Brain microvascular endothelial cell (primary cell): ENCODE measurements around the gene CLDN7.

Source experiments
- DNase-seq: peaks from one replicate; pipeline ENCODE4 v3.0.0-alpha.2; 2020
- H3K27ac ChIP-seq: fragments of 250-450 bp; sonication (Bioruptor Pico); 2 replicates; pipeline ENCODE4 v1.5.1; 2020; ENCODE audit warnings: mild to moderate bottlenecking, moderate library complexity
- H3K27me3 ChIP-seq: fragments of 250-450 bp; sonication (Bioruptor Pico); replicated peaks from 2 replicates; pipeline ENCODE4 v1.5.1; 2020; ENCODE audit warnings: mild to moderate bottlenecking
- H3K36me3 ChIP-seq: fragments of 250-450 bp; sonication (Bioruptor Pico); replicated peaks from 2 replicates; pipeline ENCODE4 v1.5.1; 2020; ENCODE audit warnings: mild to moderate bottlenecking
- H3K4me3 ChIP-seq: 2 replicates; pipeline ENCODE4 v1.5.1; 2011; ENCODE audit warnings: low read depth, mild to moderate bottlenecking, control low read depth, low read length, moderate library complexity
- in situ Hi-C: cut with HindIII; loops from 2 replicates; pipeline ENCODE4 v1.10.0; 2017; ENCODE audit warnings: low sequenced_read_pairs, low pct_ligation_motif_present
- TF ChIP-seq, protein P1 (sequence below): IDR thresholded peaks from 2 replicates; pipeline ENCODE4 v1.5.1; 2011; ENCODE audit warnings: low read depth, mild to moderate bottlenecking, moderate library complexity, low read length, control low read depth, inconsistent platforms; ENCODE audit errors: missing control alignments

The CLDN7 gene

DNA sequence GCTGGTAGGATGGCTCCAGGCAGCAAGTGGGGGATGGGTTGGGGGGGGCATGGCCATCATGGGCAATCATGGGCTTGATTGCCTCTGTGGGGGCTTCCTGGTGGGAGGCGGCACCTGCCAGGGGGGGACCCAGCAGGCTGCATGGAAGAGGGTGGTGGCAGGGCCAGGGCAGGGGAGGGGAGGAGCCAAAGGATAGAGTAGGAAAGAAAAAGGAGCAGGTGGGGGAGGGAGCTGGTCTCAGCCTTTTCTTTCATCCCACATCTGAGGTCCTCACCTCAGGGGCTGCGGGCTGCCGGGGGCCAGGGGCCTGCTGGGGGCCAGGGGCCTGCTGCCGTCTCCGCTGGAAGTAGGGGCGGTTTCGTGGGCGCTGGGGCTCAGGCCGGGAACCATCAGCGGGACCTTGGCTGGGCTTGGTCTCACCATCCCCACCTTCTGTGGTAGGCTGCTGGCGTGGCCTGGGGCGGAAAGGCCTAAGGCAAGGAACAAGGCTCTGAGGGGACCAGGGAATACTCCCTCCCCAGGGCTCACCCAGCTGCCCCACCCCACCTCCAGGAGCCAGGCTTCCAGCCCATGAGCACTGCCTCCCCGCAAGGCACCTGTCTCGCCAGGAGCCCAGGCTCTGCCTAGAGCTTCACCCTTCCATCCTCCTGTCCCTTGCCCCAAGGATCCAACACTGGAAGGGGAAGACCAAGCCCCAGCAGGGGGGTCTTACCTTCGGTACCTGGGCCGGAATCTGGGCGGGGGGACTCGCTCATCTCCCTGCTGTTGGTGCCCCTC lies 27.2 kb upstream of the CLDN7 start:
- no peak overlapping the region for H3K27ac ChIP-seq
- TF ChIP-seq, protein P1, sequence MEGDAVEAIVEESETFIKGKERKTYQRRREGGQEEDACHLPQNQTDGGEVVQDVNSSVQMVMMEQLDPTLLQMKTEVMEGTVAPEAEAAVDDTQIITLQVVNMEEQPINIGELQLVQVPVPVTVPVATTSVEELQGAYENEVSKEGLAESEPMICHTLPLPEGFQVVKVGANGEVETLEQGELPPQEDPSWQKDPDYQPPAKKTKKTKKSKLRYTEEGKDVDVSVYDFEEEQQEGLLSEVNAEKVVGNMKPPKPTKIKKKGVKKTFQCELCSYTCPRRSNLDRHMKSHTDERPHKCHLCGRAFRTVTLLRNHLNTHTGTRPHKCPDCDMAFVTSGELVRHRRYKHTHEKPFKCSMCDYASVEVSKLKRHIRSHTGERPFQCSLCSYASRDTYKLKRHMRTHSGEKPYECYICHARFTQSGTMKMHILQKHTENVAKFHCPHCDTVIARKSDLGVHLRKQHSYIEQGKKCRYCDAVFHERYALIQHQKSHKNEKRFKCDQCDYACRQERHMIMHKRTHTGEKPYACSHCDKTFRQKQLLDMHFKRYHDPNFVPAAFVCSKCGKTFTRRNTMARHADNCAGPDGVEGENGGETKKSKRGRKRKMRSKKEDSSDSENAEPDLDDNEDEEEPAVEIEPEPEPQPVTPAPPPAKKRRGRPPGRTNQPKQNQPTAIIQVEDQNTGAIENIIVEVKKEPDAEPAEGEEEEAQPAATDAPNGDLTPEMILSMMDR, result no peak
- in situ Hi-C loops, result no loop called here
- H3K36me3 ChIP-seq, result no peaks in the 10 kb centered on the region
- H3K27me3 ChIP-seq, result peaks cover 52% of the 10 kb centered on the region
- no peak for DNase-seq
- H3K4me3 ChIP-seq, result no peak overlapping the region

DNA sequence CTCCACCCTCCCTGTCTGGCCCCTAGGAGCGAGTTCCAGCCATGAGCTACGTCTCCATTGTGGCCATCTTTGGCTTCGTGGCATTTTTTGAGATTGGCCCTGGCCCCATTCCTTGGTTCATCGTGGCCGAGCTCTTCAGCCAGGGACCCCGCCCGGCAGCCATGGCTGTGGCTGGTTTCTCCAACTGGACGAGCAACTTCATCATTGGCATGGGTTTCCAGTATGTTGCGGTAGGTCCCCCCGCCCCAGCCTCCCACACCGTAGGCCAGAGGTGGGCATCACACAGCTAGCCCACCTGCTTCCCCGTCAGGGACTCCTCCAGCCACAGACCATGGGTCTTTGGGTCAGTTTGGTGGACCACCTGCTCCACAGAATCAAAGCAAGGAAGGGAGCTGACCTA lies 23.4 kb upstream of the CLDN7 start:
- H3K27me3 ChIP-seq, result peaks cover 32% of the 10 kb centered on the region
- no peak overlapping the region for H3K4me3 ChIP-seq
- in situ Hi-C loops, result no loop called here
- H3K27ac ChIP-seq, result no peak overlapping the region
- no peak for DNase-seq
- H3K36me3 ChIP-seq, result no peaks in the 10 kb centered on the region
- TF ChIP-seq, protein P1, result no peak

- in situ Hi-C loops, result no loop called here
- no peaks in the 10 kb centered on the region for H3K36me3 ChIP-seq
- TF ChIP-seq, protein P1, result no peak
- no peak for DNase-seq
- peaks cover 25% of the 10 kb centered on the region for H3K27me3 ChIP-seq
- no peak overlapping the region for H3K4me3 ChIP-seq
- no peak overlapping the region for H3K27ac ChIP-seq
Measured at GRCh38 chr17:7284911-7285310, 22.6 kb upstream of the CLDN7 start.

DNA sequence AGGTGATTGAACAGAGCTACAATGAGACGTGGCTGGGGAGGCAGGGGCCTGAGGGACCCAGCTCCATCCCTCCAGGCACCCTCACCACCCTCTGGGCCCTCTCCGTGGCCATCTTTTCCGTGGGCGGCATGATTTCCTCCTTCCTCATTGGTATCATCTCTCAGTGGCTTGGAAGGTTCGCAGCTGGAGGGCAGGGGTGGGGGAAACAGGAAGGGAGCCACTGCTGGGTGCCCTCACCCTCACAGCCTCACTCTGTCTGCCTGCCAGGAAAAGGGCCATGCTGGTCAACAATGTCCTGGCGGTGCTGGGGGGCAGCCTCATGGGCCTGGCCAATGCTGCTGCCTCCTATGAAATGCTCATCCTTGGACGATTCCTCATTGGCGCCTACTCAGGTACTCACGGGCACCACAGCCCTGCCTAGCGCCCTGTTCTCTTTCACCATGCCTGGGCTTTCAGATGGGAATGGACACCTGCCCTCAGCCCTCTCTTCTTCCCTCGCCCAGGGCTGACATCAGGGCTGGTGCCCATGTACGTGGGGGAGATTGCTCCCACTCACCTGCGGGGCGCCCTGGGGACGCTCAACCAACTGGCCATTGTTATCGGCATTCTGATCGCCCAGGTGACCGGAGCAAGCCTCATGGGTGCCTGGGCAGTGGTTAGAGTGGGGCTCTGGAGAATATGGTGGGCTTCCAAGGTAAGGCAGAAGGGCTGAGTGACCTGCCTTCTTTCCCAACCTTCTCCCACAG lies 21.4 kb upstream of the CLDN7 start:
- in situ Hi-C loops, result no loop called here
- no peaks in the 10 kb centered on the region for H3K36me3 ChIP-seq
- H3K27ac ChIP-seq, result no peak overlapping the region
- no peak overlapping the region for H3K4me3 ChIP-seq
- TF ChIP-seq, protein P1, result no peak
- H3K27me3 ChIP-seq, result peaks cover 22% of the 10 kb centered on the region
- DNase-seq, result no peak

DNA sequence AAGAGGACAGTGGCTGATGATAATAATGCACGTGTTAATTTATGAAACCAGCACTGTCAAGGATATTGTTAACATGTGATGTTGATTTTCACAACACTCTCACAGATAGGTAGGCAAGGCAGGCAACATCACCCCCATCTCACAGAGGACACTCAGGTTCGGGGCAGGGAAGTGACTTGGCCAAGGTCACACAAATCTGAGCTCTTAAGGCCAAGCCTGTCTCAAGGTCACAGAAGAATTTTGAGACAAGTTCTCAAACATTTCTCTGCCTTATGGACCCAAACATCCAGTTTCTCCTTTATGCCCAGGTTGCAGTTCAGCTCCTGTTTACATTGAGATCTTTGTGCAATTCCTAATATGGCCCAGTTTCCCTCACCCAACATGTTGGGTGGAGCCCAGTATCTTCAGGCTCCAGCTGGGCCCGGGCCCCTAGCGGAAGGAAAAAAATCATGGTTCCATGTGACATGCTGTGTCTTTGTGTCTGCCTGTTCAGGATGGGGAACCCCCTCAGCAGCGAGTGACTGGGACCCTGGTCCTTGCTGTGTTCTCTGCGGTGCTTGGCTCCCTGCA lies 20.6 kb upstream of the CLDN7 start:
- Histone ChIP-seq H3K36me3 (no peaks in the 10 kb centered on the region), H3K27ac (no peak overlapping the region), H3K27me3 (peaks cover 16% of the 10 kb centered on the region), H3K4me3 (no peak overlapping the region)
- DNase-seq, result no peak
- in situ Hi-C loops, result no loop called here
- TF ChIP-seq, protein P1, result no peak
